SK-N-SH (cell line): ENCODE measurements around the gene UBE2E3. TPM values are rescaled to one million over a fixed set of nuclear protein-coding genes. Genes with fewer than 3 reads are reported as not detected.

ENCODE experiments used
- CTCF ChIA-PET: fragments of 300-600, 350-600 bp; formaldehyde crosslinking; extraction: SDS; loops from one replicate; lab custom pipeline; 2021; lab: Yijun Ruan, JAX
- POLR2A ChIA-PET: fragments of 350-600 bp; sonication (Branson Sonifier 250); formaldehyde crosslinking; extraction: SDS; loops from one replicate; lab custom pipeline; 2020; ENCODE audit warnings: antibody characterized with exemption, inconsistent platforms; lab: Yijun Ruan, JAX
- DNase-seq: peaks from one replicate; pipeline ENCODE4 v3.0.0; 2012
- H2AFZ ChIP-seq: fragments of 200-600 bp; sonication (generic); 2 replicates; pipeline ENCODE4 v1.8.1; 2016; ENCODE audit warnings: antibody characterized with exemption, mild to moderate bottlenecking, low read depth
- H3F3A ChIP-seq: fragments of 200-600 bp; sonication (generic); replicated peaks from 2 replicates; pipeline ENCODE3; 2016; ENCODE audit warnings: antibody characterized with exemption, mild to moderate bottlenecking; ENCODE audit not compliant: insufficient read depth
- H3K27ac ChIP-seq, 2 experiments: fragments of 200-500 bp in 1 of 2; fragments of 200-600 bp in 1 of 2; sonication (Bioruptor generic) in 1 of 2; sonication (generic), shearing (Covaris generic) in 1 of 2; 2 replicates each; pipeline versions ENCODE4 v1.5.1 to v1.6.1; 2014 to 2016; ENCODE audit warnings: low read depth in 2 of 2, inconsistent platforms in 1 of 2, low read length in 1 of 2, mild to moderate bottlenecking in 1 of 2, mixed read lengths in 1 of 2
- H3K27me3 ChIP-seq: fragments of 200-600 bp; sonication (generic), shearing (Covaris generic); 2 replicates; pipeline ENCODE4 v1.6.1; 2016; ENCODE audit warnings: mixed run types; ENCODE audit not compliant: insufficient read depth
- H3K36me3 ChIP-seq, 2 experiments: fragments of 200-500 bp in 1 of 2; fragments of 200-600 bp in 1 of 2; sonication (Bioruptor generic) in 1 of 2; sonication (generic) in 1 of 2; replicated peaks in 1 of 2; 2 replicates each; pipeline versions ENCODE3 to v1.5.1; 2014 to 2016; ENCODE audit warnings: low read length in 1 of 2, mild to moderate bottlenecking in 1 of 2; ENCODE audit not compliant: insufficient read depth in 2 of 2, control insufficient read depth in 1 of 2
- H3K4me1 ChIP-seq, 2 experiments: fragments of 200-500 bp in 1 of 2; fragments of 200-600 bp in 1 of 2; sonication (Bioruptor generic) in 1 of 2; sonication (generic), shearing (Covaris generic) in 1 of 2; 2 replicates each; pipeline versions ENCODE4 v1.5.1 to v1.6.1; 2014 to 2016; ENCODE audit warnings: low read depth in 1 of 2, low read length in 1 of 2, mixed run types in 1 of 2; ENCODE audit not compliant: insufficient read depth in 2 of 2, control insufficient read depth in 1 of 2
- H3K4me2 ChIP-seq: fragments of 200-600 bp; sonication (generic), shearing (Covaris generic); 2 replicates; pipeline ENCODE4 v1.6.1; 2017; ENCODE audit warnings: mixed run types
- H3K4me3 ChIP-seq, 2 experiments: fragments of 200-500 bp in 1 of 2; fragments of 200-600 bp in 1 of 2; sonication (Bioruptor generic) in 1 of 2; sonication (generic), shearing (Covaris generic) in 1 of 2; 2 replicates each; pipeline versions ENCODE4 v1.5.1 to v1.8.1; 2014 to 2016; ENCODE audit warnings: low read depth in 2 of 2, inconsistent platforms in 1 of 2, low read length in 1 of 2, mild to moderate bottlenecking in 1 of 2, mixed read lengths in 1 of 2, moderate library complexity in 1 of 2
- H3K79me2 ChIP-seq: fragments of 200-600 bp; sonication (generic); 2 replicates; pipeline ENCODE4 v1.8.1; 2017; ENCODE audit warnings: mild to moderate bottlenecking; ENCODE audit not compliant: insufficient read depth
- H3K9ac ChIP-seq: fragments of 200-600 bp; sonication (generic); 2 replicates; pipeline ENCODE4 v1.6.1; 2017; ENCODE audit warnings: mixed run types
- H3K9me2 ChIP-seq: fragments of 200-600 bp; sonication (generic); 2 replicates; pipeline ENCODE4 v1.6.1; 2017; ENCODE audit warnings: mixed run types
- H3K9me3 ChIP-seq: fragments of 200-600 bp; sonication (generic); 2 replicates; pipeline ENCODE4 v1.6.1; 2017; ENCODE audit warnings: mixed run types, mild to moderate bottlenecking, moderate library complexity
- H4K20me1 ChIP-seq: fragments of 200-600 bp; sonication (generic); 2 replicates; pipeline ENCODE4 v1.6.1; 2017; ENCODE audit warnings: mild to moderate bottlenecking, mixed run types; ENCODE audit not compliant: insufficient read depth
- CHD2 ChIP-seq: fragments of 150-350 bp; IDR thresholded peaks from 2 replicates; pipeline ENCODE4 v1.6.1; 2018; ENCODE audit warnings: low read length; ENCODE audit not compliant: partially characterized antibody
- ELF1 ChIP-seq: IDR thresholded peaks from 2 replicates; pipeline ENCODE4 v1.4.0; 2012
- EP300 ChIP-seq, 2 experiments: IDR thresholded peaks; 2 replicates each; pipeline versions ENCODE4 v1.4.0 to v1.6.1; 2012; ENCODE audit warnings: borderline replicate concordance in 1 of 2, low read depth in 1 of 2, low read length in 1 of 2
- EZH2phosphoT487 ChIP-seq: fragments of 200-600 bp; sonication (generic); IDR thresholded peaks from 2 replicates; pipeline ENCODE4 v1.6.1; 2017; ENCODE audit warnings: low read depth, mixed run types, mild to moderate bottlenecking, antibody characterized with exemption, moderate library complexity, borderline replicate concordance
- FOXM1 ChIP-seq: IDR thresholded peaks from 2 replicates; pipeline ENCODE4 v1.4.0; 2012; ENCODE audit warnings: low read depth, mild to moderate bottlenecking
- GABPA ChIP-seq: IDR thresholded peaks from 2 replicates; pipeline ENCODE4 v1.4.0; 2012; ENCODE audit warnings: low read depth, mild to moderate bottlenecking
- JUND ChIP-seq: IDR thresholded peaks from 2 replicates; pipeline ENCODE4 v1.4.0; 2012
- MAX ChIP-seq: IDR thresholded peaks from 2 replicates; pipeline ENCODE4 v1.4.0; 2012; ENCODE audit warnings: low read depth
- MEF2A ChIP-seq: IDR thresholded peaks from 2 replicates; pipeline ENCODE4 v1.4.0; 2012; ENCODE audit warnings: low read depth, borderline replicate concordance
- MXI1 ChIP-seq: IDR thresholded peaks from 2 replicates; pipeline ENCODE4 v1.6.1; 2012; ENCODE audit warnings: mild to moderate bottlenecking, low read depth, low read length, improper control_type of control experiment
- NRF1 ChIP-seq: IDR thresholded peaks from 2 replicates; pipeline ENCODE4 v1.6.1; 2012; ENCODE audit warnings: low read depth, mild to moderate bottlenecking, low read length
- POLR2AphosphoS5 ChIP-seq: IDR thresholded peaks from 2 replicates; pipeline ENCODE4 v1.6.1; 2012; ENCODE audit warnings: low read depth, low read length
- REST ChIP-seq: IDR thresholded peaks from 2 replicates; pipeline ENCODE4 v1.6.1; 2012; ENCODE audit warnings: mild to moderate bottlenecking, low read depth, low read length, moderate library complexity
- RFX5 ChIP-seq: IDR thresholded peaks from 2 replicates; pipeline ENCODE4 v1.6.1; 2012; ENCODE audit warnings: mild to moderate bottlenecking, improper control_type of control experiment, low read length
- RXRA ChIP-seq: IDR thresholded peaks from 2 replicates; pipeline ENCODE4 v1.4.0; 2012; ENCODE audit warnings: low read depth, mild to moderate bottlenecking, borderline replicate concordance
- TCF12 ChIP-seq: IDR thresholded peaks from 2 replicates; pipeline ENCODE4 v1.4.0; 2012
- TEAD4 ChIP-seq: IDR thresholded peaks from 2 replicates; pipeline ENCODE4 v1.4.0; 2012; ENCODE audit warnings: mild to moderate bottlenecking, borderline replicate concordance; ENCODE audit not compliant: insufficient read depth
- YY1 ChIP-seq: IDR thresholded peaks from 2 replicates; pipeline ENCODE4 v1.4.0; 2012; ENCODE audit warnings: low read depth, mild to moderate bottlenecking
- ZBTB33 ChIP-seq: IDR thresholded peaks from 2 replicates; pipeline ENCODE4 v1.4.0; 2012; ENCODE audit warnings: low read depth, borderline replicate concordance
- polyA plus RNA-seq, 3 experiments: library from polyadenylated mRNA; depleted of rRNA; stranded (reverse); fragments of >200 nt; gene quantifications; 2 replicates each; pipeline ENCODE4 v1.2.3, GENCODE V29; 2012
- TF ChIP-seq, protein P1 (sequence below): fragments of 150-350 bp; IDR thresholded peaks from 2 replicates; pipeline ENCODE4 v1.6.1; 2017; ENCODE audit warnings: antibody characterized with exemption, low read length, low read depth, borderline replicate concordance
- TF ChIP-seq, protein P2 (sequence below): fragments of 200-600 bp; sonication (generic); IDR thresholded peaks from 2 replicates; pipeline ENCODE4 v1.6.1; 2017; ENCODE audit warnings: antibody characterized with exemption, mild to moderate bottlenecking, moderate library complexity

Gene UBE2E3
- polyA plus RNA-seq, 1 of the 3 experiments (the other 2 are of a cell fraction) = 62.9 TPM

GRCh38 chr2:180953550-180953949 is 26.9 kb upstream of the UBE2E3 start:
- DNase-seq = no peak
- Histone ChIP-seq H3K4me3 (no peak overlapping the region), H3F3A (no peaks in the 10 kb centered on the region), H3K9me3 (no peaks in the 10 kb centered on the region), H3K79me2 (no peaks in the 10 kb centered on the region), H4K20me1 (no peaks in the 10 kb centered on the region), H3K9me2 (no peaks in the 10 kb centered on the region), H3K36me3 (no peaks in the 10 kb centered on the region), H3K27me3 (no peaks in the 10 kb centered on the region), H3K4me2 (no peak overlapping the region), H3K9ac (no peak overlapping the region), H3K4me1 (no peaks in the 10 kb centered on the region), H2AFZ (no peak overlapping the region), H3K27ac (no peak overlapping the region)
- CTCF ChIA-PET = no interaction called here
- TF ChIP-seq, protein P1, sequence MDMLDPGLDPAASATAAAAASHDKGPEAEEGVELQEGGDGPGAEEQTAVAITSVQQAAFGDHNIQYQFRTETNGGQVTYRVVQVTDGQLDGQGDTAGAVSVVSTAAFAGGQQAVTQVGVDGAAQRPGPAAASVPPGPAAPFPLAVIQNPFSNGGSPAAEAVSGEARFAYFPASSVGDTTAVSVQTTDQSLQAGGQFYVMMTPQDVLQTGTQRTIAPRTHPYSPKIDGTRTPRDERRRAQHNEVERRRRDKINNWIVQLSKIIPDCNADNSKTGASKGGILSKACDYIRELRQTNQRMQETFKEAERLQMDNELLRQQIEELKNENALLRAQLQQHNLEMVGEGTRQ = no peak
- no peak for TF ChIP-seq YY1
- TF ChIP-seq TEAD4 = no peak
- TF ChIP-seq EP300 (IDR thresholded peaks at IDR 0.05; ENCODE audit: borderline replicate concordance in 1 of 2, low read depth in 1 of 2, low read length in 1 of 2) = no peak
- no peak for TF ChIP-seq MEF2A
- no peak for TF ChIP-seq FOXM1
- TF ChIP-seq CHD2 = no peak
- no peak for TF ChIP-seq RXRA
- TF ChIP-seq MAX = no peak
- TF ChIP-seq JUND = no peak
- no peak for TF ChIP-seq RFX5
- TF ChIP-seq ELF1 = no peak
- no peak for TF ChIP-seq MXI1
- TF ChIP-seq, protein P2, sequence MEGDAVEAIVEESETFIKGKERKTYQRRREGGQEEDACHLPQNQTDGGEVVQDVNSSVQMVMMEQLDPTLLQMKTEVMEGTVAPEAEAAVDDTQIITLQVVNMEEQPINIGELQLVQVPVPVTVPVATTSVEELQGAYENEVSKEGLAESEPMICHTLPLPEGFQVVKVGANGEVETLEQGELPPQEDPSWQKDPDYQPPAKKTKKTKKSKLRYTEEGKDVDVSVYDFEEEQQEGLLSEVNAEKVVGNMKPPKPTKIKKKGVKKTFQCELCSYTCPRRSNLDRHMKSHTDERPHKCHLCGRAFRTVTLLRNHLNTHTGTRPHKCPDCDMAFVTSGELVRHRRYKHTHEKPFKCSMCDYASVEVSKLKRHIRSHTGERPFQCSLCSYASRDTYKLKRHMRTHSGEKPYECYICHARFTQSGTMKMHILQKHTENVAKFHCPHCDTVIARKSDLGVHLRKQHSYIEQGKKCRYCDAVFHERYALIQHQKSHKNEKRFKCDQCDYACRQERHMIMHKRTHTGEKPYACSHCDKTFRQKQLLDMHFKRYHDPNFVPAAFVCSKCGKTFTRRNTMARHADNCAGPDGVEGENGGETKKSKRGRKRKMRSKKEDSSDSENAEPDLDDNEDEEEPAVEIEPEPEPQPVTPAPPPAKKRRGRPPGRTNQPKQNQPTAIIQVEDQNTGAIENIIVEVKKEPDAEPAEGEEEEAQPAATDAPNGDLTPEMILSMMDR = no peak
- TF ChIP-seq, all 33 proteins: peak for 0
- POLR2A ChIA-PET = no interaction called here

DNA sequence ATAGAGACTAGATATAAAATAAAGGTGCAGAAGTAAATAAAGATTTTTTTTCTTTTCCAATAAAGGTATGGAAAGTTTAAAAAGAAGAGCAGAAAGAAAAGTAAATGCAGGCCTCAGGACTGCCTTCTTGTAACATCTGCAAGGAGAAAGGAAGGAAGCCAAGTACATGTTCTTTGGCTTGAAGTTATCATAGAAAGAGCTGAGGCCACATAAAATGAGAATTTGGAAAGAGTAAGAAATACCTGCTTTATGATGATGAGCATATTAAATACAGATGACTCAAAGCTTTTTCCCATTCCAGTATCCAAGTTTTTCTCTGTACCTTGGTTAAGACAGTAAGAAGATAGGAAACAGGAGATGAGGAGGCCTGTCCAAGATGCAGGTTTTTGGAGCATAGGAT is 25.3 kb upstream of the UBE2E3 start:
- ChIA-PET POLR2A (no interaction called here), CTCF (no interaction called here)
- Histone ChIP-seq H3K27me3 (no peaks in the 10 kb centered on the region), H2AFZ (no peak overlapping the region), H3K79me2 (no peaks in the 10 kb centered on the region), H3K9ac (no peak overlapping the region), H3F3A (no peaks in the 10 kb centered on the region), H3K4me1 (no peaks in the 10 kb centered on the region), H3K36me3 (no peaks in the 10 kb centered on the region), H3K27ac (no peak overlapping the region), H4K20me1 (no peaks in the 10 kb centered on the region), H3K9me2 (no peaks in the 10 kb centered on the region), H3K4me2 (no peak overlapping the region), H3K4me3 (no peak overlapping the region), H3K9me3 (no peaks in the 10 kb centered on the region)
- DNase-seq = no peak
- TF ChIP-seq ELF1 (no peak), YY1 (no peak), REST (no peak), NRF1 (no peak), ZBTB33 (no peak), POLR2AphosphoS5 (no peak), RXRA (no peak), TEAD4 (no peak), MXI1 (no peak), MAX (no peak), GABPA (no peak), EZH2phosphoT487 (no peak), TCF12 (no peak)
